ENCODE data around the gene ISL1.

Gene ISL1

DNA sequence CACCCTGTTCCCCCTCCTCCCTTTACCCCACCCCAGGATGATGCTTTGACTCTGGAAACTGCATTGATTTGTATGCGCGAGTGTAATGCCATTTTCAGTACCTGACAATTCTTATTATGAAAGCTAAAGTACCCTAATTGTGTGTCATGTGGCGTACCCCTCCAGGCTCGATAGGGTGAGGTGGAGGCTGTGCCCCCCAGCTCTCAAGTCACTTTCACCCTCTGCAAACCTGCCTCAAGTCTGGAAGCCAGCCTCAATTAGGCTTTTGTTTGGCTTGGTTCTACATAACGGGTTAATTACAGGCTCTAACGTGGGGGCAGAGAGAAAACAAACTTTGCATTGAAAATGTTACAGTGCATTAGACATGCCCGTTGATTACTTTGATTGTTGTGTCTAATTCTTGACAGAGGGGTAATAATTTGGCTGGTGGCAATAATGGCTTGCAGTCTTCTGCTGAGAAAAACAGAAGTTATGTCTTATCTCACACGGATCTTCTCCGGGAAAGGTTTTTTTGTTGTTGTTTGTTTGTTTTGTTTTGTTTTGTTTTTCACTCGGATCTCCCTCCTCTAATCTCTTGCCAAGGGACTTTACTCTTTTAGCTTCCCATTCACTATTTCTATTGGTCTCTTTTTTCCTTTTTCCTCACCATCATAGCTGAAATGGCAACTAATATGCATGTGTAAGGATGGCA is 12.6 kb downstream of the ISL1 start:
- no peak overlapping the region for H3K27ac ChIP-seq (ENCODE audit: insufficient read depth, low read depth, low read length, poor library complexity, severe bottlenecking)
- peaks cover 22% of the 10 kb centered on the region for H3K4me1 ChIP-seq (ENCODE audit: control insufficient read depth, insufficient read depth, low read length)
- H3K9me3 ChIP-seq (ENCODE audit: control insufficient read depth, low read length), result no peaks in the 10 kb centered on the region
- H3K36me3 ChIP-seq (ENCODE audit: control insufficient read depth, insufficient read depth, low read length), result no peaks in the 10 kb centered on the region
- peaks cover 100% of the 10 kb centered on the region for H3K27me3 ChIP-seq (ENCODE audit: control insufficient read depth, insufficient read depth, low read length, poor library complexity, severe bottlenecking)
- no peak overlapping the region for H3K4me3 ChIP-seq (ENCODE audit: insufficient read depth, low read depth, low read length)
- WGBS, 2 experiments, result 4 to 6% methylated on average over 6 to 10 of the region's 10 CpGs

GRCh38 chr5:51396797-51397196 is 13.5 kb downstream of the ISL1 start:
- peaks cover 17% of the 10 kb centered on the region for H3K4me1 ChIP-seq (ENCODE audit: control insufficient read depth, insufficient read depth, low read length)
- H3K27me3 ChIP-seq (ENCODE audit: control insufficient read depth, insufficient read depth, low read length, poor library complexity, severe bottlenecking), result peaks cover 100% of the 10 kb centered on the region
- H3K27ac ChIP-seq (ENCODE audit: insufficient read depth, low read depth, low read length, poor library complexity, severe bottlenecking), result no peak overlapping the region
- 14 to 19% methylated on average over 3 to 4 of the region's 4 CpGs for WGBS, 2 experiments
- H3K4me3 ChIP-seq (ENCODE audit: insufficient read depth, low read depth, low read length), result no peak overlapping the region
- no peaks in the 10 kb centered on the region for H3K36me3 ChIP-seq (ENCODE audit: control insufficient read depth, insufficient read depth, low read length)
- H3K9me3 ChIP-seq (ENCODE audit: control insufficient read depth, low read length), result no peaks in the 10 kb centered on the region

- Histone ChIP-seq H3K27me3 (ENCODE audit: control insufficient read depth, insufficient read depth, low read length, poor library complexity, severe bottlenecking) (peaks cover 96% of the 10 kb centered on the region), H3K36me3 (ENCODE audit: control insufficient read depth, insufficient read depth, low read length) (no peaks in the 10 kb centered on the region), H3K4me1 (ENCODE audit: control insufficient read depth, insufficient read depth, low read length) (peaks cover 8% of the 10 kb centered on the region), H3K4me3 (ENCODE audit: insufficient read depth, low read depth, low read length) (no peak overlapping the region), H3K27ac (ENCODE audit: insufficient read depth, low read depth, low read length, poor library complexity, severe bottlenecking) (no peak overlapping the region), H3K9me3 (ENCODE audit: control insufficient read depth, low read length) (no peaks in the 10 kb centered on the region)
- WGBS, 2 experiments, result 0 to 5% methylated on average over 3 to 6 of the region's 7 CpGs
Measured at GRCh38 chr5:51397996-51398395, 14.7 kb downstream of the ISL1 start.

DNA sequence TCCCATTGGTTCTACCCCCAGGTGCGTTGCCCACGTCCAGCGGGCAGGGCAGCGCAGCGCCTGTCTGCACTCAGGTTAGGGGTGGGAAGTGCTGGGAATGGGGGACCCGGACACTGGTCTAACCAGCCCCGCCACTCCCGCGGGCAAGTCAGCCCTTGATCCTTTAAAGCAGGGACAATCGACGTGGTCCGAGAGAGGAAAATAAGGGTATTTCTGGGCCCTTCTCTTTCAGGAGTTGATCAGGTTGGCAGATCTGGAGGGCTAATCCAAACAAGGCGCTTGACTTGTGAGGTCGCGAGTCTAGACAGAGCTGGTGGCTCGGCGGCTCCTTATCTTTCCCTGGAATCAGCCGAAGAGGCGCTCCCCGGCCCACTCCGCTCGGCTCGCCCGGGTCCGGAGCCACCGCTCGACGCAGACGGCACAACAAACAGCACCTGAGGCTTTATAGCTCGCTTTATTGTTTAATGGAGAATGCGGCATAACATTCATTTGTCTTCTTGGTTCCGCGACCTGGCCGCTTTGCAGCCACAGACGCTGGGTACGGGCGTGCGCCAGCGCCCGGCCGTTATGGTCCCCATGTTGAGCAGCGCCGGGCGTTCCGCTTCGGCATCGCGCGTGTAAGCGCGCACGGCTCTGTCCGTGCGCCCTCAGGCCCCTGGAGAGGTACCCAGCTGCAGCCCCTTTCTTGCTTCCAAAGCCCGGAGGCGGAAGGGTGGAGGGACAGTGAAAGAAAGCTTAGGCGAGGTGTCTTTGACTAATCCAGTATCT is 15.8 kb downstream of the ISL1 start:
- peak overlapping the region; percentile 12 for H3K4me3 ChIP-seq (ENCODE audit: insufficient read depth, low read depth, low read length)
- H3K27ac ChIP-seq (ENCODE audit: insufficient read depth, low read depth, low read length, poor library complexity, severe bottlenecking), result no peak overlapping the region
- peaks cover 86% of the 10 kb centered on the region for H3K27me3 ChIP-seq (ENCODE audit: control insufficient read depth, insufficient read depth, low read length, poor library complexity, severe bottlenecking)
- H3K9me3 ChIP-seq (ENCODE audit: control insufficient read depth, low read length), result no peaks in the 10 kb centered on the region
- peaks cover 4% of the 10 kb centered on the region for H3K4me1 ChIP-seq (ENCODE audit: control insufficient read depth, insufficient read depth, low read length)
- no peaks in the 10 kb centered on the region for H3K36me3 ChIP-seq (ENCODE audit: control insufficient read depth, insufficient read depth, low read length)
- WGBS, 2 experiments, result 1% methylated on average over 57 of the region's 57 CpGs

- Histone ChIP-seq H3K4me3 (ENCODE audit: insufficient read depth, low read depth, low read length) (no peak overlapping the region), H3K4me1 (ENCODE audit: control insufficient read depth, insufficient read depth, low read length) (peaks cover 4% of the 10 kb centered on the region), H3K27me3 (ENCODE audit: control insufficient read depth, insufficient read depth, low read length, poor library complexity, severe bottlenecking) (peaks cover 80% of the 10 kb centered on the region), H3K36me3 (ENCODE audit: control insufficient read depth, insufficient read depth, low read length) (no peaks in the 10 kb centered on the region), H3K9me3 (ENCODE audit: control insufficient read depth, low read length) (no peaks in the 10 kb centered on the region), H3K27ac (ENCODE audit: insufficient read depth, low read depth, low read length, poor library complexity, severe bottlenecking) (no peak overlapping the region)
- 3 to 5% methylated on average over 10 of the region's 10 CpGs for WGBS, 2 experiments
Measured at GRCh38 chr5:51399643-51400006, 16.4 kb downstream of the ISL1 start.

DNA sequence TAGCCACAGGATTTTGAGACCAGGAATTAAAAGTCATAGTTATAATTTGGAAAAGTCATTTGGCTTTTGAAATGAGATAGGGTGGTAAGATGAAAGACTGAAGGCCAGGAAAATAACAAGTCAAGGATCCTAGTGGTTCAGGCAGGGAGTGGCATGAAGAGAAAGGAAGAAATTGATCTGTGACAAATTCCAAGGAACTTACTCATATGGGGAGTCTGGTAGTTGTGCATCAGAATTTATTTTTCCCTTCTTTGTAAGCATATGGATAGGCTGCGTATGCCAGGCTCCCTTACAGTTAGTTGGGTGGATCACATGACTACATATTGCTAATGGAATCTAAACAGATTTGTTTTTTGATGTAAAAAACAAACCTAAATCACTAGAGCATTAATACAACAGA is 21.0 kb downstream of the ISL1 start:
- no peak overlapping the region for H3K27ac ChIP-seq (ENCODE audit: insufficient read depth, low read depth, low read length, poor library complexity, severe bottlenecking)
- H3K4me3 ChIP-seq (ENCODE audit: insufficient read depth, low read depth, low read length), result no peak overlapping the region
- H3K36me3 ChIP-seq (ENCODE audit: control insufficient read depth, insufficient read depth, low read length), result no peaks in the 10 kb centered on the region
- peaks cover under 1% of the 10 kb centered on the region for H3K4me1 ChIP-seq (ENCODE audit: control insufficient read depth, insufficient read depth, low read length)
- peaks cover 34% of the 10 kb centered on the region for H3K27me3 ChIP-seq (ENCODE audit: control insufficient read depth, insufficient read depth, low read length, poor library complexity, severe bottlenecking)
- WGBS, 2 experiments, result 100% methylated on average over 1 of the region's 1 CpG; no CpG with 5 or more reads in 1 of the 2 experiments
- H3K9me3 ChIP-seq (ENCODE audit: control insufficient read depth, low read length), result no peaks in the 10 kb centered on the region

GRCh38 chr5:51411921-51412325 is 28.7 kb downstream of the ISL1 start:
- Histone ChIP-seq H3K36me3 (ENCODE audit: control insufficient read depth, insufficient read depth, low read length) (no peaks in the 10 kb centered on the region), H3K27me3 (ENCODE audit: control insufficient read depth, insufficient read depth, low read length, poor library complexity, severe bottlenecking) (no peaks in the 10 kb centered on the region), H3K27ac (ENCODE audit: insufficient read depth, low read depth, low read length, poor library complexity, severe bottlenecking) (no peak overlapping the region), H3K4me3 (ENCODE audit: insufficient read depth, low read depth, low read length) (no peak overlapping the region), H3K9me3 (ENCODE audit: control insufficient read depth, low read length) (no peaks in the 10 kb centered on the region), H3K4me1 (ENCODE audit: control insufficient read depth, insufficient read depth, low read length) (peaks cover 4% of the 10 kb centered on the region)
- 77 to 85% methylated on average over 7 of the region's 7 CpGs for WGBS, 2 experiments

DNA sequence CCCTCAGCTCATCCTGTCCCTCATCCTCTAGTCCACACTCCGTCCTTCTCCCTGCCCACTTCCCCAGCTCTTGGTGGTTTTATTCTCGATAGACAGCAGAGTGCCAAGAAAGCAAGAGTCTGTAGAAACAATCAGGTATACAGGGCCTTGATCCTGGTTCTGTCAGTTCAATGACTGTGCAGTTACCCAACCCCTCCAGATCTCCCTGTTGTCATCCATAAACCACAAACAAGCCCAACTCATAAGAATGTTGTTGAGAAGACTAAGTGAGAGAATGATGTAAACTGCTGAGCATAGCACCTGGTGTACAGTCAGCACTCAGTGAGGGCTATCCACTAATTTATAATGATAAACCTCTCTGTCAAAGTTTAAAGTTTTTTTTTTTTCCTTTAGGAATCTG is 31.3 kb downstream of the ISL1 start:
- H3K4me3 ChIP-seq (ENCODE audit: insufficient read depth, low read depth, low read length), result no peak overlapping the region
- H3K36me3 ChIP-seq (ENCODE audit: control insufficient read depth, insufficient read depth, low read length), result no peaks in the 10 kb centered on the region
- 94 to 100% methylated on average over 2 of the region's 2 CpGs for WGBS, 2 experiments
- no peaks in the 10 kb centered on the region for H3K9me3 ChIP-seq (ENCODE audit: control insufficient read depth, low read length)
- no peak overlapping the region for H3K27ac ChIP-seq (ENCODE audit: insufficient read depth, low read depth, low read length, poor library complexity, severe bottlenecking)
- no peaks in the 10 kb centered on the region for H3K27me3 ChIP-seq (ENCODE audit: control insufficient read depth, insufficient read depth, low read length, poor library complexity, severe bottlenecking)
- peaks cover 4% of the 10 kb centered on the region for H3K4me1 ChIP-seq (ENCODE audit: control insufficient read depth, insufficient read depth, low read length)

DNA sequence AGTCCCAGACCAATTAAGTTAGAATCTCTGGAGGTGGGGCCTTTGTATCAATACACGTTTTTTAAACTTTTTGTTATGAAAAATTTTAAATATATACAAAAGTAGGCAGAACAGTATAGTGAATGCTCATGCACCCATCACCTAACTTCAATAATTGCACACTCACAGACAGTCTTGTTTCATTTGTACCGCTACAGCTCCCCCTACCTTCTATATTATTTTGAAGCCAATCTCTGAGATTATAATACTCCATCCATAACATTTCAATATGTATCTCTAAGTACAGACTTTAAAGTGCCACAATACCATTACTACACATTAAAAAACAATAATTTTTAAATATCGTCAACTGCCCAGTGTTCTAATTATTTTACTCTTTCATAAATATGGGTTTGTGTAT is 32.9 kb downstream of the ISL1 start:
- Histone ChIP-seq H3K27ac (ENCODE audit: insufficient read depth, low read depth, low read length, poor library complexity, severe bottlenecking) (no peak overlapping the region), H3K9me3 (ENCODE audit: control insufficient read depth, low read length) (no peaks in the 10 kb centered on the region), H3K4me1 (ENCODE audit: control insufficient read depth, insufficient read depth, low read length) (peaks cover 4% of the 10 kb centered on the region), H3K4me3 (ENCODE audit: insufficient read depth, low read depth, low read length) (no peak overlapping the region), H3K36me3 (ENCODE audit: control insufficient read depth, insufficient read depth, low read length) (no peaks in the 10 kb centered on the region), H3K27me3 (ENCODE audit: control insufficient read depth, insufficient read depth, low read length, poor library complexity, severe bottlenecking) (no peaks in the 10 kb centered on the region)
- WGBS, 2 experiments, result 97 to 98% methylated on average over 1 to 3 of the region's 3 CpGs

DNA sequence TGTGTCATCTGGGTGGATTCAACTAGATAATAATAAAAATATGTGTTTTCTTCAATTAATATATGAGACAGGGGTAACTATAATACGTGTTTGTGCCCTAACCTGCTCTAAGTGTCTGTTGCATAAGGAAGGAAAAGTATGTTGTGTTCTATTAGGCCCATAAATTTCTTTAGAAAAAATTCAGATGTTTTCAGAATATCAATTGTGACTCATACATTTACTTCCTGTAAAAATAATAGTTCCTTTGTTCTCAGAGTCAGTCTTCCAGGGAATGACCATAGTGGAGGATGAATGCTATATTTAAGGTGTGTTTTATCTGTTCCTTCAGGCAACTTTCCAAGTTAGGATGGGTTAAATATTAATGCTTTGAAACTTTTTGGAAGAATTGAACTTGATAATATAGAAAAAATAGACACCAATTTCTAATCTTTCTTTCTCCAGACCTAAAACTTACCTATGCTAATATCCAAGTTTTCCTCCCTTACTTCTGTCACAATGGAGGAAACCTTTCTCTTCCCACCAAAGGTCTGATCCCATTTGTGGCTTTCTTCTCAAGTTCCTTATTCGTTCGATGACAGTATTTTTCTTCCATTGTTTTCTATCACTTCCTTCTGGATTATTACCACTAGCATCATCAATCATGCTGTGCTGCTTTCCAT is 49.9 kb downstream of the ISL1 start:
- 89 to 97% methylated on average over 2 to 3 of the region's 3 CpGs for WGBS, 2 experiments
- Histone ChIP-seq H3K4me3 (ENCODE audit: insufficient read depth, low read depth, low read length) (no peak overlapping the region), H3K4me1 (ENCODE audit: control insufficient read depth, insufficient read depth, low read length) (no peaks in the 10 kb centered on the region), H3K9me3 (ENCODE audit: control insufficient read depth, low read length) (no peaks in the 10 kb centered on the region), H3K27ac (ENCODE audit: insufficient read depth, low read depth, low read length, poor library complexity, severe bottlenecking) (no peak overlapping the region), H3K27me3 (ENCODE audit: control insufficient read depth, insufficient read depth, low read length, poor library complexity, severe bottlenecking) (no peaks in the 10 kb centered on the region), H3K36me3 (ENCODE audit: control insufficient read depth, insufficient read depth, low read length) (no peaks in the 10 kb centered on the region)

Data from ectodermal cell (in vitro differentiated cells).